Activated CD8-positive, alpha-beta memory T cell treated with anti-CD3 and anti-CD28 coated beads, Interleukin-2, amount 10 ng/mL, durations not matched to agents 7 days and 5 days (primary cell): ENCODE measurements around the gene ALOXE3. TPM values are rescaled to one million over a fixed set of nuclear protein-coding genes. Genes with fewer than 3 reads are reported as not detected.
"Not testable (repeated sequence)": the region's sequence is repeated elsewhere in the genome, so short reads cannot be mapped to it uniquely, and the experiment has no call there.

ENCODE experiments used
- ATAC-seq: fragments of 150-1000 bp; cut with Tn5 transposase; one replicate; pipeline ENCODE4 v1.10.0; 2021; ENCODE audit warnings: moderate library complexity
- CTCF ChIA-PET: fragments of 350-600 bp; sonication (Branson Sonifier 250); formaldehyde crosslinking; loops from one replicate; lab custom pipeline; 2021; ENCODE audit warnings: antibody characterized with exemption; lab: Charles Lee
- DNase-seq: peaks from one replicate; pipeline ENCODE4 v3.0.0-alpha.2; 2020
- H3K27ac Mint-ChIP-seq: one replicate; pipeline ENCODE4 v1.8.0; 2021; ENCODE audit warnings: mild to moderate bottlenecking, mixed read lengths
- H3K27me3 Mint-ChIP-seq: one replicate; pipeline ENCODE4 v1.8.0; 2021; ENCODE audit warnings: mixed read lengths
- H3K36me3 Mint-ChIP-seq: one replicate; pipeline ENCODE4 v1.8.0; 2021; ENCODE audit warnings: mild to moderate bottlenecking, mixed read lengths
- H3K4me1 Mint-ChIP-seq: one replicate; pipeline ENCODE4 v1.8.0; 2021; ENCODE audit warnings: mixed read lengths
- H3K4me3 Mint-ChIP-seq: one replicate; pipeline ENCODE4 v1.8.0; 2021; ENCODE audit warnings: mild to moderate bottlenecking, moderate library complexity, mixed read lengths
- H3K9me3 Mint-ChIP-seq: one replicate; pipeline ENCODE4 v1.8.0; 2022; ENCODE audit warnings: low read depth, mixed read lengths
- total RNA-seq, 2 experiments: library from RNA; stranded (reverse); gene quantifications; one replicate each; pipeline ENCODE4 v1.2.3, GENCODE V29; 2021

ALOXE3 gene
- total RNA-seq, 2 experiments from 2014 or later, result not detected

GRCh38 chr17:8106980-8107379 lies 11.3 kb downstream of the ALOXE3 start:
- not testable (repeated sequence) for H3K36me3 Mint-ChIP-seq, H3K4me1 Mint-ChIP-seq, DNase-seq, H3K27ac Mint-ChIP-seq, ATAC-seq, H3K9me3 Mint-ChIP-seq, H3K4me3 Mint-ChIP-seq
- H3K27me3 Mint-ChIP-seq, result peaks cover 14% of the 10 kb centered on the region
- CTCF ChIA-PET, result interaction anchor here (0.9 to 7.8 kb wide), 5 partner anchors 10 to 47 kb away, joined by 3 to 107 read pairs (median 5); no protein-coding TSS in a partner anchor

- CTCF ChIA-PET, result interaction anchor here (1.2 to 7.8 kb wide), 4 partner anchors 11 to 30 kb away, joined by 3 to 107 read pairs (median 20); no protein-coding TSS in a partner anchor
- Mint-ChIP-seq H3K4me3 (no peak overlapping the region), H3K27me3 (peaks cover 5% of the 10 kb centered on the region), H3K9me3 (no peaks in the 10 kb centered on the region), H3K36me3 (no peaks in the 10 kb centered on the region), H3K4me1 (peaks cover 8% of the 10 kb centered on the region), H3K27ac (no peak overlapping the region)
- DNase-seq, result no peak
- ATAC-seq, result no peak
These were observed 12.3 kb downstream of the ALOXE3 start for GRCh38 chr17:8105957-8106398.

GRCh38 chr17:8104911-8105310 lies 13.4 kb downstream of the ALOXE3 start:
- ATAC-seq (no peak), DNase-seq (no peak)
- Mint-ChIP-seq H3K4me3 (no peak overlapping the region), H3K9me3 (no peaks in the 10 kb centered on the region), H3K36me3 (no peaks in the 10 kb centered on the region), H3K27ac (no peak overlapping the region), H3K4me1 (peaks cover 6% of the 10 kb centered on the region), H3K27me3 (no peaks in the 10 kb centered on the region)
- CTCF ChIA-PET, result interaction anchor here (1.2 to 2.7 kb wide), 5 partner anchors 11 to 115 kb away, joined by 3 to 34 read pairs (median 8); no protein-coding TSS in a partner anchor

GRCh38 chr17:8103549-8103948 lies 14.8 kb downstream of the ALOXE3 start:
- Mint-ChIP-seq H3K27me3 (no peaks in the 10 kb centered on the region), H3K27ac (no peak overlapping the region), H3K36me3 (no peaks in the 10 kb centered on the region), H3K4me1 (peaks cover 6% of the 10 kb centered on the region), H3K9me3 (no peaks in the 10 kb centered on the region), H3K4me3 (no peak overlapping the region)
- DNase-seq (no peak), ATAC-seq (no peak)
- CTCF ChIA-PET, result interaction anchor here (0.7 to 2.7 kb wide), 7 partner anchors 10 to 62 kb away, joined by 3 to 34 read pairs (median 5); no protein-coding TSS in a partner anchor

- no peaks in the 10 kb centered on the region for H3K36me3 Mint-ChIP-seq
- no peaks in the 10 kb centered on the region for H3K4me1 Mint-ChIP-seq
- no peak for DNase-seq
- CTCF ChIA-PET, result interaction anchor here (1.0 to 3.7 kb wide), 8 partner anchors 10 to 40 kb away, joined by 3 to 24 read pairs (median 4); no protein-coding TSS in a partner anchor
- no peaks in the 10 kb centered on the region for H3K27me3 Mint-ChIP-seq
- H3K9me3 Mint-ChIP-seq, result no peaks in the 10 kb centered on the region
- no peak overlapping the region for H3K4me3 Mint-ChIP-seq
- ATAC-seq, result no peak
- H3K27ac Mint-ChIP-seq, result no peak overlapping the region
These were observed 16.6 kb downstream of the ALOXE3 start for GRCh38 chr17:8101721-8102120.

GRCh38 chr17:8100763-8101162 lies 17.6 kb downstream of the ALOXE3 start:
- Mint-ChIP-seq H3K27me3 (peaks cover 3% of the 10 kb centered on the region), H3K27ac (no peak overlapping the region), H3K4me1 (no peaks in the 10 kb centered on the region), H3K9me3 (no peaks in the 10 kb centered on the region), H3K4me3 (no peak overlapping the region), H3K36me3 (no peaks in the 10 kb centered on the region)
- CTCF ChIA-PET, result interaction anchor here (1.0 to 3.7 kb wide), 9 partner anchors 8 to 200 kb away, joined by 3 to 24 read pairs (median 5); no protein-coding TSS in a partner anchor
- ATAC-seq, result no peak
- no peak for DNase-seq

GRCh38 chr17:8100111-8100510 lies 18.2 kb downstream of the ALOXE3 start:
- H3K27ac Mint-ChIP-seq, result no peak overlapping the region
- H3K27me3 Mint-ChIP-seq, result peaks cover 8% of the 10 kb centered on the region
- H3K4me1 Mint-ChIP-seq, result no peaks in the 10 kb centered on the region
- CTCF ChIA-PET, result interaction anchor here (0.6 to 3.7 kb wide), 7 partner anchors 9 to 30 kb away, joined by 4 to 24 read pairs (median 5); no protein-coding TSS in a partner anchor
- no peak for DNase-seq
- H3K4me3 Mint-ChIP-seq, result no peak overlapping the region
- H3K36me3 Mint-ChIP-seq, result no peaks in the 10 kb centered on the region
- H3K9me3 Mint-ChIP-seq, result no peaks in the 10 kb centered on the region
- ATAC-seq, result no peak

GRCh38 chr17:8096541-8096940 lies 21.8 kb downstream of the ALOXE3 start:
- peaks cover 12% of the 10 kb centered on the region for H3K27me3 Mint-ChIP-seq
- no peak overlapping the region for H3K4me3 Mint-ChIP-seq
- no peak for ATAC-seq
- H3K4me1 Mint-ChIP-seq, result peaks cover 6% of the 10 kb centered on the region
- no peaks in the 10 kb centered on the region for H3K9me3 Mint-ChIP-seq
- H3K27ac Mint-ChIP-seq, result no peak overlapping the region
- DNase-seq, result no peak
- no peaks in the 10 kb centered on the region for H3K36me3 Mint-ChIP-seq
- CTCF ChIA-PET, result interaction anchor here (0.9 to 1.1 kb wide), 2 partner anchors 13 to 39 kb away, joined by 4 to 6 read pairs; no protein-coding TSS in a partner anchor

GRCh38 chr17:8095361-8095760 lies 23.0 kb downstream of the ALOXE3 start:
- no peak overlapping the region for H3K27ac Mint-ChIP-seq
- CTCF ChIA-PET, result interaction anchor here (1.1 to 6.7 kb wide), 7 partner anchors 13 to 54 kb away, joined by 3 to 107 read pairs (median 59); partner anchors contain the start of gene ALOXE3
- DNase-seq (no peak), ATAC-seq (no peak)
- H3K4me3 Mint-ChIP-seq, result no peak overlapping the region
- no peaks in the 10 kb centered on the region for H3K9me3 Mint-ChIP-seq
- peaks cover 6% of the 10 kb centered on the region for H3K4me1 Mint-ChIP-seq
- H3K27me3 Mint-ChIP-seq, result peaks cover 21% of the 10 kb centered on the region
- H3K36me3 Mint-ChIP-seq, result no peaks in the 10 kb centered on the region

GRCh38 chr17:8091033-8091687 lies 27.2 kb downstream of the ALOXE3 start:
- ATAC-seq, result no peak
- CTCF ChIA-PET, result interaction anchor here (0.9 to 6.7 kb wide), 9 partner anchors 9 to 73 kb away, joined by 3 to 107 read pairs (median 46); partner anchors contain the start of gene ALOXE3
- no peak overlapping the region for H3K4me3 Mint-ChIP-seq

GRCh38 chr17:8089728-8090127 lies 28.6 kb downstream of the ALOXE3 start:
- DNase-seq (no peak), ATAC-seq (no peak)
- no peak overlapping the region for H3K4me3 Mint-ChIP-seq
- peaks cover 21% of the 10 kb centered on the region for H3K27me3 Mint-ChIP-seq
- H3K9me3 Mint-ChIP-seq, result no peaks in the 10 kb centered on the region
- peaks cover 6% of the 10 kb centered on the region for H3K4me1 Mint-ChIP-seq
- H3K27ac Mint-ChIP-seq, result no peak overlapping the region
- CTCF ChIA-PET, result interaction anchor here (1.1 to 6.7 kb wide), 4 partner anchors 7 to 28 kb away, joined by 3 to 107 read pairs (median 84); partner anchors contain the start of gene ALOXE3
- H3K36me3 Mint-ChIP-seq, result no peaks in the 10 kb centered on the region

More at GRCh38 chr17:8091033-8091687, 27.2 kb downstream of the ALOXE3 start:
- Mint-ChIP-seq H3K36me3 (no peaks in the 10 kb centered on the region), H3K4me1 (peaks cover 6% of the 10 kb centered on the region), H3K27ac (no peak overlapping the region), H3K9me3 (no peaks in the 10 kb centered on the region), H3K27me3 (peaks cover 31% of the 10 kb centered on the region)
- DNase-seq, result no peak

GRCh38 chr17:8087952-8088230 lies 30.4 kb downstream of the ALOXE3 start:
- Mint-ChIP-seq H3K27ac (no peak overlapping the region), H3K27me3 (peaks cover 21% of the 10 kb centered on the region), H3K4me1 (no peaks in the 10 kb centered on the region), H3K36me3 (no peaks in the 10 kb centered on the region), H3K4me3 (no peak overlapping the region), H3K9me3 (no peaks in the 10 kb centered on the region)
- CTCF ChIA-PET, result interaction anchor here (1.3 to 3.4 kb wide), 5 partner anchors 14 to 98 kb away, joined by 3 to 17 read pairs (median 6); no protein-coding TSS in a partner anchor
- no peak for DNase-seq
- no peak for ATAC-seq

GRCh38 chr17:8087075-8087951 lies 31.0 kb downstream of the ALOXE3 start, which contains the start of gene ALOX12B:
TSS of gene ALOX12B (minus strand) at chr17:8087716. CDS start at chr17:8087442, 274 bp downstream.
- no peak for ATAC-seq

More at GRCh38 chr17:8087075-8087951, 31.0 kb downstream of the ALOXE3 start, which contains the start of gene ALOX12B:
- CTCF ChIA-PET, result interaction anchor here (1.4 to 3.4 kb wide), 6 partner anchors 13 to 30 kb away, joined by 3 to 17 read pairs (median 7); no protein-coding TSS in a partner anchor
- Mint-ChIP-seq H3K4me3 (no peak within 1 kb of the TSS), H3K4me1 (no peaks in the 10 kb centered on the region), H3K9me3 (no peaks in the 10 kb centered on the region), H3K36me3 (no peaks in the 10 kb centered on the region), H3K27me3 (peaks cover 19% of the 10 kb centered on the region), H3K27ac (no peak within 1 kb of the TSS)
- DNase-seq, result no peak
